Activated T-helper 2 cell treated with anti-CD3 and anti-CD28 coated beads, Interferon-gamma antibody, Interleukin-2, Interleukin-4, amounts not matched to agents 10 μg/mL and 5 μg/mL and 100 μg/mL, durations not matched to agents 14 hours and 24 hours and 36 hours (primary cell): ENCODE results near the gene NFYA. TPM values are rescaled to one million over a fixed set of nuclear protein-coding genes. Genes with fewer than 3 reads are reported as not detected.
"Not testable (repeated sequence)": the region's sequence is repeated elsewhere in the genome, so short reads cannot be mapped to it uniquely, and the experiment has no call there.

Source experiments
- DNase-seq: peaks from one replicate; pipeline ENCODE4 v3.0.0; 2021; ENCODE audit warnings: low spot score
- H3K27ac Mint-ChIP-seq: one replicate; pipeline ENCODE4 v1.8.0; 2021; ENCODE audit warnings: mixed read lengths
- H3K27me3 Mint-ChIP-seq: one replicate; pipeline ENCODE4 v1.8.0; 2021; ENCODE audit warnings: low read depth, mixed read lengths
- H3K36me3 Mint-ChIP-seq: one replicate; pipeline ENCODE4 v1.8.0; 2021; ENCODE audit warnings: low read depth, mixed read lengths
- H3K4me1 Mint-ChIP-seq: one replicate; pipeline ENCODE4 v1.8.0; 2021; ENCODE audit warnings: low read depth, mixed read lengths
- H3K4me3 Mint-ChIP-seq: one replicate; pipeline ENCODE4 v1.8.0; 2021; ENCODE audit warnings: low read depth, mild to moderate bottlenecking, moderate library complexity, mixed read lengths
- H3K9me3 Mint-ChIP-seq: one replicate; pipeline ENCODE4 v1.8.0; 2021; ENCODE audit warnings: mixed read lengths
- intact Hi-C: fragments of 100-400 bp; cut with micrococcal nuclease; formaldehyde crosslinking; loops from one replicate; pipeline ENCODE4 v1.15.1; 2023
- total RNA-seq: library from RNA; stranded (reverse); gene quantifications from 2 replicates; pipeline ENCODE4 v1.2.3, GENCODE V29; 2022

Gene NFYA
- total RNA-seq, 1 donor from 2014 or later = 28.2 TPM

DNA sequence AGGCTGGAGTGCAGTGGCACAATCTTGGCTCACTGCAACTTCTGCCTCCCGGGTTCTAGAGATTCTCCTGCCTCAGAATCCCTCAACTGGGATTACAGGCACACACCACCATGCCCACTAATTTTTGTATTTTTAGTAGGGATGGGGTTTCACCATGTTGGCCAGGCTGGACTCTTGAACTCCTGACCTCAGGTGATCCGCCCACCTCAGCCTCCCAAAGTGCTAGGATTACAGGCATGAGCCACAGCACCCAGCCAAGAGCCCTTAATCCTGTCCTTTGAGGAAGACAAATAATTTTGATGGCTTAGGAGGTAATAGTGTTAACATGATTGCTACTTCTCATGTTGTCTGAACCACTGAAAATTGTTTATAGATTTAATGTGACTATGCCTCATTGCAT lies 42.3 kb downstream of the NFYA start:
- H3K36me3 Mint-ChIP-seq, H3K4me1 Mint-ChIP-seq, intact Hi-C loops, H3K9me3 Mint-ChIP-seq, H3K27ac Mint-ChIP-seq, H3K4me3 Mint-ChIP-seq, DNase-seq, H3K27me3 Mint-ChIP-seq: not testable (repeated sequence)

DNA sequence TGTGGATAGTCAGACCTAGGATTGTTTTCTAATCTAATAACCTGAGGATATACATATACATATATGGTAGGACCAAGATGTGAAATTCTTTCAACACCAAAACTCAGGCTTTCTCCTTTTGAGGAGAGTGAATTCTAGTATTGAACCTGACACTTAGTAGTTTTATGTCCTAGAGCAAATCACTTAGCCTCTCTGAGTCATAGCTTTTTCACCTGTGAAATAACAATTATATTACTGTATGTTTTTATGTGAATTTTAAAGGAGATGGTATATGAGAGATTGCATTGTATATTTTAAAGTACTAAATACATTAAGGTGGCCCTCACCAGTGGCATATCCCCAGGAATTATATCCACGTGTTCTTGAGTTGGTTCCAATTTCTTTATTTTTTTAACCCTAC lies 46.7 kb downstream of the NFYA start:
- Mint-ChIP-seq H3K36me3 (no peaks in the 10 kb centered on the region), H3K27me3 (no peaks in the 10 kb centered on the region), H3K9me3 (no peaks in the 10 kb centered on the region), H3K27ac (no peak overlapping the region), H3K4me3 (no peak overlapping the region), H3K4me1 (no peaks in the 10 kb centered on the region)
- intact Hi-C loops = no loop called here
- DNase-seq = no peak

DNA sequence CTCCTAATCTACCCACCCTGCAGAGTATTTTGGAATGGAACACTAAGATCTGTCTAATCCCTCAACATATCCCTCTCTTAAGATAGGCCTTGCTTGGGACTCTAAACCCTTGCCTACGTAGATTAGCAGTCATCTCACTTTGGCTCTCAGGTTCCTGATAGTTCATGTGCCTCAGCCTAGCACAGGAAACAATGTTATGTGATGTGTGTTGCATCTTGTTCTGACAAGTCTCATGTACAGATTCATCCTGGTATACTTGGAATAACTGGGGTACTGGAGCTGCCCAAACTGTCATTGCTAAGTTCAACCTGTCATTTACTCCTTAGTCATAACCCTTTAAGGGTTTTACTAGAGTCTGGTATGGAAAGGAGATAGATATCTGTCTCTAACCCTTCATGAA lies 47.3 kb downstream of the NFYA start:
- no peak overlapping the region for H3K4me3 Mint-ChIP-seq
- intact Hi-C loops = no loop called here
- no peaks in the 10 kb centered on the region for H3K9me3 Mint-ChIP-seq
- H3K36me3 Mint-ChIP-seq = no peaks in the 10 kb centered on the region
- DNase-seq = no peak
- no peaks in the 10 kb centered on the region for H3K4me1 Mint-ChIP-seq
- H3K27me3 Mint-ChIP-seq = no peaks in the 10 kb centered on the region
- no peak overlapping the region for H3K27ac Mint-ChIP-seq

- Mint-ChIP-seq H3K27me3 (no peaks in the 10 kb centered on the region), H3K36me3 (no peaks in the 10 kb centered on the region), H3K9me3 (no peaks in the 10 kb centered on the region), H3K27ac (no peak overlapping the region), H3K4me3 (no peak overlapping the region), H3K4me1 (no peaks in the 10 kb centered on the region)
- intact Hi-C loops = no loop called here
- DNase-seq = no peak
Observed at GRCh38 chr6:41122373-41122772, 49.6 kb downstream of the NFYA start.

- H3K27ac Mint-ChIP-seq = no peak overlapping the region
- no peaks in the 10 kb centered on the region for H3K27me3 Mint-ChIP-seq
- no peak overlapping the region for H3K4me3 Mint-ChIP-seq
- H3K9me3 Mint-ChIP-seq = no peaks in the 10 kb centered on the region
- no peaks in the 10 kb centered on the region for H3K4me1 Mint-ChIP-seq
- intact Hi-C loops = no loop called here
- H3K36me3 Mint-ChIP-seq = no peaks in the 10 kb centered on the region
- DNase-seq = no peak
Observed at GRCh38 chr6:41122918-41123317, 50.1 kb downstream of the NFYA start.

DNA sequence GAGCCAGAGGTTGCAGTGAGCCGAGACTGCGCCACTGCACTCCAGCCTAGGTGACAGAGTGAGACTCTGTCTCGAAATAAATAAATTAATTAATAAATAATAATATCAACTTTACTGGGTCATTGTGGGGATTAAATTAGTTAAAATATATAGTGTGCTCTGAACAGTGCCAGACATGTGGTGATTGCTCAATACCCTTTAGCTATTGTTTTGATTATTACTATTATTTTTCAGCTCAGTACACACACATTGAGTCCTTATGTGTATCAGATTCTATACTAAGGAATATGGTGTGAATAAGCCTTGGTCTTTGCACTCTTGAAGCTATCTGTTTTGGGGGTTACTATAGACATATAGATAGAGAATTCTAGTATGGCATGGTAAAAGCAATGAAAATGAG lies 52.5 kb downstream of the NFYA start:
- intact Hi-C loops = no loop called here
- Mint-ChIP-seq H3K4me1 (no peaks in the 10 kb centered on the region), H3K27me3 (no peaks in the 10 kb centered on the region)

DNA sequence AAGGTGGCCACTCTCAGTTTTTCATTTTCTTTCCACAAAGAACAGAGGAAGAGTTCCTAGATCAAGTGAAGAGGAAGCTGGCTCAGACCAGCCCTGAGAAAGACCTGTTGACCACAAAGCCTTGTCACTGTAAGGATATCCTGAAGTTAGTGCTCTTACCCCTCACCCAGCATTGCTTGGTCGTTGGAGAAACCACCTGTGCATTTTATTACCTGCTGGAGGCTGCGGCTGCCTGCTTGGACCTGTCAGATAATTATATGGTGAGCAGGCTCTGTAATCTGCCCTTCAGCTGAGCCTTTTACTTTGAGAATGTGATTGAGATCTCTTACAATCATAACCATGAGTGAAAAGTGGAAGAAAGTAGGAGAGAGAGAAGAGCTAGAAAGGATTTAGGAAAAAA lies 59.5 kb downstream of the NFYA start:
- H3K27ac Mint-ChIP-seq = no peak overlapping the region
- no peaks in the 10 kb centered on the region for H3K36me3 Mint-ChIP-seq
- H3K4me1 Mint-ChIP-seq = peaks cover 2% of the 10 kb centered on the region
- no peak overlapping the region for H3K4me3 Mint-ChIP-seq
- no peaks in the 10 kb centered on the region for H3K9me3 Mint-ChIP-seq
- no peaks in the 10 kb centered on the region for H3K27me3 Mint-ChIP-seq
- no peak for DNase-seq
- intact Hi-C loops = no loop called here

More for the DNA sequence above, 52.5 kb downstream of the NFYA start:
- Mint-ChIP-seq H3K4me3 (no peak overlapping the region), H3K36me3 (no peaks in the 10 kb centered on the region), H3K27ac (no peak overlapping the region), H3K9me3 (no peaks in the 10 kb centered on the region)
- no peak for DNase-seq

DNA sequence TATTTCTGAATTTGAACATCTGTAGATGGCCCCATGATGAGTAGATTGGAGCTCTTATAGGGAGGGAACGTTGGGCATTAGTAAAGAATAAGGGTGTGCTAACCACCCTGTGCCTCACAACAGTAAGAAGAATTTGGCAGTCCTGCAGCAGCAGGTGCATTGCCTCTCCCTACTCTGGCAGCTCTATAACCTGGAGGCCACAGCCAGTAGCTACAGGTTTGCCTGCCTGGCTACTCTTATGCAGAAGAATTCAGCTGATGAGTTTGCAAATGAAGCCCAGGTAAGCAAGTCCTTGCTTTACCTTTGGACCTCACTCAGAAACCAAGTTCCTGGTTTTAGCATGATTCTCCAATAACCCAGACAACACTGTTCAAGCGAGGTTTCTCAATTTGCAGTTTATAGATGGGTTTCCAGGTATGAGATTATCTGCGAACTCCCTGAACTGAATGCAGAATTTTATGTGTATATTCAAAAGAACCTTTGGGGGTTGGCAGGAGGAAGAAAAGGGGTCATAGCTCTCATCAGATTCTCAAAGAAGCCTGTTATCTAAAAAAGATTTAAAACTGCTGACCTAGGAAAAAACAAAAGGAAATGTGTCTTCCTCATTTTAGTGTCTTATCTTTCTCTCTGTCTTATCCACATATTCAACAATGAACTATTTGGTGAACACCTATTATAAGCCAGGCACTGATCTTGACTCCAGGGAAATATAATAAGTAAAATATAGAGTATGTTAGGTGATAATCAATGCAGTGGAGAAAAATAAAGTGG lies 62.5 kb downstream of the NFYA start:
- Mint-ChIP-seq H3K36me3 (no peaks in the 10 kb centered on the region), H3K4me3 (no peak overlapping the region), H3K9me3 (no peaks in the 10 kb centered on the region), H3K27me3 (no peaks in the 10 kb centered on the region), H3K4me1 (peaks cover 2% of the 10 kb centered on the region), H3K27ac (no peak overlapping the region)
- intact Hi-C loops = no loop called here
- no peak for DNase-seq

- peaks cover 7% of the 10 kb centered on the region for H3K4me1 Mint-ChIP-seq
- H3K27ac Mint-ChIP-seq = no peak overlapping the region
- H3K9me3 Mint-ChIP-seq = no peaks in the 10 kb centered on the region
- intact Hi-C loops = no loop called here
- H3K4me3 Mint-ChIP-seq = no peak overlapping the region
- DNase-seq = no peak
- H3K27me3 Mint-ChIP-seq = no peaks in the 10 kb centered on the region
- no peaks in the 10 kb centered on the region for H3K36me3 Mint-ChIP-seq
Observed at GRCh38 chr6:41136911-41137310, 64.1 kb downstream of the NFYA start.

GRCh38 chr6:41147917-41148316 lies 75.1 kb downstream of the NFYA start:
- peaks cover 5% of the 10 kb centered on the region for H3K27me3 Mint-ChIP-seq
- H3K9me3 Mint-ChIP-seq = peaks cover 11% of the 10 kb centered on the region
- DNase-seq = no peak
- intact Hi-C loops = loop anchor here (2.0 kb wide), 1 partner anchor 75 kb away; the partner anchor contains the start of genes NFYA and OARD1
- peak overlapping the region; percentile 54 for H3K27ac Mint-ChIP-seq
- H3K4me3 Mint-ChIP-seq = peak overlapping the region; percentile 24
- H3K4me1 Mint-ChIP-seq = peaks cover 42% of the 10 kb centered on the region
- peaks cover 25% of the 10 kb centered on the region for H3K36me3 Mint-ChIP-seq

Other genes starting within 250 kb of the NFYA start
- 1.1 and 1.6 TPM in 2 replicates for gene UNC5CL, start 33.8 kb upstream of the NFYA start, total RNA-seq
- not detected in 2 replicates for gene TSPO2, start 30.5 kb upstream of the NFYA start, total RNA-seq
- gene APOBEC2, start 19.8 kb upstream of the NFYA start, total RNA-seq = not detected in 2 replicates
- 28.0 and 33.7 TPM in 2 replicates for gene OARD1, start 618 bp upstream of the NFYA start, total RNA-seq
- gene TREML1, start 81.4 kb downstream of the NFYA start, total RNA-seq = not detected in 2 replicates
- gene TREM2, start 90.1 kb downstream of the NFYA start, total RNA-seq = not detected in 2 replicates
- 3.7 and 3.9 TPM in 2 replicates for gene TREML2, start 128.2 kb downstream of the NFYA start, total RNA-seq
- gene TREML4, start 155.4 kb downstream of the NFYA start, total RNA-seq = not detected in 2 replicates
- gene TREM1, start 213.7 kb downstream of the NFYA start, total RNA-seq = not detected in 2 replicates